HL-60 (cell line): ENCODE measurements around the gene VPREB3.

Experiments
- CTCF ChIP-seq: IDR thresholded peaks from one replicate; pipeline ENCODE4 v1.5.1; 2011; ENCODE audit warnings: low read length, control low read depth, inconsistent platforms; ENCODE audit not compliant: insufficient read depth
- POLR2AphosphoS5 ChIP-seq: IDR thresholded peaks from 2 replicates; pipeline ENCODE4 v1.6.1; 2012; ENCODE audit warnings: low read depth
- REST ChIP-seq: IDR thresholded peaks from 2 replicates; pipeline ENCODE4 v1.6.1; 2012; ENCODE audit warnings: low read depth; ENCODE audit not compliant: insufficient replicate concordance
- SPI1 ChIP-seq: IDR thresholded peaks from 2 replicates; pipeline ENCODE4 v1.6.1; 2012; ENCODE audit warnings: low read depth, mild to moderate bottlenecking, borderline replicate concordance

GRCh38 chr22:23800297-23801237 lies 46.3 kb upstream of the VPREB3 start:
- TF ChIP-seq CTCF (no peak), POLR2AphosphoS5 (no peak), REST (no peak), SPI1 (no peak)
